GM18858 (cell line): ENCODE results near the gene PCNX1.
"Not testable (repeated sequence)": the region's sequence is repeated elsewhere in the genome, so short reads cannot be mapped to it uniquely, and the experiment has no call there.

Experiments
- ATAC-seq: cut with Tn5 transposase; IDR thresholded peaks from one replicate; pipeline ENCODE4 v1.9.1; 2021; ENCODE audit not compliant: unreplicated experiment

Gene PCNX1

DNA sequence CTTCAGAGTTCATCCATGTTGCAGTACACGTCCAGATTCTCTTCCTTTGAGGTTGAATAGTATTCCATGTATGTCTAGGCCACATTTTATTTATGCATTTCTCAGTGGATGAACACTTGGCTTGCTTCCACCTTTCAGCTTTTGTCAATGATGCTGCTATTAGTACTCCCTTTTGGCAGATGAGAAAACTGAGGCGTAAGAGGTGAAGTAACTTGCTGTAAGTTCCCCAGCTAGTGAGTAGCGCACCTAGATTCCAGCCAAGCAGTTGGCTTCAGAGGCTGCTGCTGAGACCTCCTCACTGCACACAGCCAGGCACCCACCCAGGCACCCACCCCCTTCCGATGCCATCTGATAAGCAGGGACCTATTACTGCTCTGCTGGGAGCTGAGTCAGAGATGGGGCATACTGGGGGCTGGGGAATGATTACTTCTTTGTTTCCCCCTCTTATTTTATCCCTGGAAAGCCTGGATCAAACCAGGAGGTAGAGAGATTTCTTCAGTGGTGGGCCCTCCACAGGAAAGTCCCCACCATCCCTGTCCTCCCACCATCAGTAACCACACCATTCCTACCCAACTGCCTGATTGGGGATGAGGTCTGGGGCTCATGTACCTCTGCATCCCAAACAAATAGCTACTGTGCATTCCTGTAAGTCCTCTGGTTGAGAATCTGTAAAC lies 234.6 kb downstream of the PCNX1 start:
- no peak for ATAC-seq

DNA sequence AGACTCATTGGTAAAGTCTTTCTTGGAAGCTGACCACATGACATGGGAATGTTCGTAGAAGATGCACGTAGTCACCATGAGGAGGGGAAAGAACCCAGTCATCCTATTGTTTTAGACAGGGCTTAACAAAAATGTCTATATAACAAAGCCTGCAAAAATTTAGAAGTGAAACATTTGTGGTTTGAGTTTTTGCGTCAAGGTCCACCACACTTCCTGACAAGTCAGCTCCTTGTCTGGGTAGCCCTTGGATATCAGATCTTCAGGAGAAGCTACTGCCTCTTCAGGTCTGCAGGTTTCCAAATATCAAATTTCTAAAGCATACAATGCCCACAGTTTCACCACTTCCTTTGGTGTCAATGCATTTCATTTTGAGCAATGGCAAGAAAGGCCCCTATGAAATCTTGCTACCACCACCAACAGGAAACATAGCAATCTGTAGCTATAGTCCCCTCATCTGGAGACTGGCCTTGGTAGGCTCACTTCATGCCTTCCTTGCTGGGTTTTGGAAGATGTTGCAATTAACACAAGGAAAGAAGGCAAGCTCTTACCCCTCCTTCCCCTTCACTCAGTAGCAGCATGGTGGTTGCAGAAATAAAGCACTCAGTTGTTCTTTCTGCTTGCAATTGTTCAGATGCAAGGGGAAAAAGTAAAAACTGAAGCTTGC lies 235.2 kb downstream of the PCNX1 start:
- ATAC-seq = no peak

DNA sequence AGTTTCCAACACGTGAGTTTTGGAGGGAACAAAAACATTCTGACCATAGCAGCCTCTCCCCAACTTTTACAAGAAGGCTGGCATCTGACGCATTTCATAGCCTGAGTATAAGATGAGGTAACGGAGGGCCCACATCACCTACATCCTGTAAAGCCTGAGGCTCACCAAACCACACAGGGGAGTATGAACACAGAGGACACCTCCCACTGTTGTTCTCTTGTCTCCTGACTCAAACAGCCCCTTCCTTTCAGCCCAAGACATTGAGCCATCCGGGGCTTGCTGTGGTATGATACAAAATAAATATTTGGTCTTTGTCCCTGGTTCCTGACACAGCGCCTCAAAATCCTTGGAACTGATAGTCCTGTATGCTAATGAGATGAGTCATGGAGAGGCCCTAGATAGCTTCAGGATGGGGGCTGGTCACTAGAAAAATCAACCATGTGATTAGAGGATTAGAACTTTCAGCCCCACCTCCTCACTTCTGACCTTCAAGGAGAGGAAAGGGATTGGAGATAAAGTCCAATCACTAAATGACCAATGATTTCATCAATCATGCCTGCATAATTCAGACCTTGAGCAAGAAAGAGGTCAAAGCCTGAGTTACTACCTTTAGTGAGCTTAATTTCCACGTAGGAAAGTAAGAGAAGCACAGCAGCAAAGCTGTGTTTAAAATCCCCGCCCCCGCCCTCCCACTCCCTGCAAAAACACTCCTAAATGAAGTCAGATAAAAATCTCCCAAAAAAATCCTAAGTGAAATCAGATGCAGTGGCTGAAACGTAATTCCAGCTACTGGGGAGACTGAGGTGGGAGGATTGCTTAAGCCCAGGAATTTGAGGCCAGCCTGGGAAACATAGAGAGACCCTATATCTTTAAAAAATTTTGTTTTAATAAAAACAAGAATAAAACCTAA lies 236.4 kb downstream of the PCNX1 start:
- ATAC-seq = no peak

DNA sequence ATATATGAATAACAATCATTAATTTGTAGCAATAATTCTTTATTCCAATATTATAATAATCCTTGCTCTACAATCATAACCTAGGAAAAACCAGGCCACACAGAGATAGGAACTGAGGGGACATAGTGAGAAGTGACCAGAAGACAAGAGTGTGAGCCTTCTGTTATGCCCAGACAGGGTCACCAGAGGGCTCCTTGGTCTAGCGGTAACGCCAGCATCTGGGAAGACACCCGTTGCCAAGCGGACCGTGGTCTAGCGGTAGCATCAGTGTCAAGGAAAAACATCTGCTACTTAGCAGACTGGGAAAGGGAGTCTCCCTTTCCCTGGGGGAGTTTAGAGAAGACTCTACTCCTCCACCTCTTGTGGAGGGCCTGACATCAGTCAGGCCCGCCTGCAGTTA lies 240.1 kb downstream of the PCNX1 start:
- ATAC-seq = not testable (repeated sequence)

DNA sequence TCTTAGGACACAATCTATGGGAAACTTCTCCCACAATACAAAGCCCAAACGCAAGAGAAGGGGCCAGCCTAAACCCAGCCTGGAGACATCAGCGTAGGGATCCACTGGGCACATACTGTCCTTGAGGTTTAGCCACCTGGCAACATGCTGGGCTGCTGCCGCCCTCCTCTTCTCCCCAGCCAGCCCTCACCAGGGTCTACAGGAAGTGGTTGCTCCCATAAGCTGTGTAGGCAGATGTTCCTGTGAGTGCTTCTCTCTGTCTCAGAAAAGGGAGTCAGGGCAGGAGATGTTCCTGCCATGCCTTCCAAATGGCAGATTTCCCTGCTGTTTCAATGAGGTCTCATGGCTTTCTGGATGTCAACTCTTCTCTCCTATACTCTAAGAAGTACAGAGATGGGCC lies 241.4 kb downstream of the PCNX1 start:
- ATAC-seq = no peak

DNA sequence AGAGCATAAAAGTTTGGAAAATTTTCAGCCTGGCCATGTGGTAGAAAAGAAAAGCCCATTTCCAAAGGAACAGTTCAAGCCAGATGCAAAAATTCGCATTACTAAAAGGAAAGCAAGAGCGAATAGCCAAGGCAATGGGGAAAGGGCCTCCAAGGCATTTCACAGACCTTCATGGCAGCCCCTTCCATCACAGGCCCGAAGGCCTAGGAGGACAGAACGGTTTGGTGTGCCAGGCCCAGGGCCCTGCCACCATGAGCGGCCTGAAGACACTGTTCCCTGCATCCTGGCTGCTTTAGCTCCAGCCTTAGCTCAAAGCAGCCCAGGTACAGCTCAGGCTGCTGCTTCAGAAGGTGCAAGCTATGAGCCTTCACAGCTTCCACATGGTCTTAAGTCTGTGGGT lies 243.5 kb downstream of the PCNX1 start:
- ATAC-seq = no peak

DNA sequence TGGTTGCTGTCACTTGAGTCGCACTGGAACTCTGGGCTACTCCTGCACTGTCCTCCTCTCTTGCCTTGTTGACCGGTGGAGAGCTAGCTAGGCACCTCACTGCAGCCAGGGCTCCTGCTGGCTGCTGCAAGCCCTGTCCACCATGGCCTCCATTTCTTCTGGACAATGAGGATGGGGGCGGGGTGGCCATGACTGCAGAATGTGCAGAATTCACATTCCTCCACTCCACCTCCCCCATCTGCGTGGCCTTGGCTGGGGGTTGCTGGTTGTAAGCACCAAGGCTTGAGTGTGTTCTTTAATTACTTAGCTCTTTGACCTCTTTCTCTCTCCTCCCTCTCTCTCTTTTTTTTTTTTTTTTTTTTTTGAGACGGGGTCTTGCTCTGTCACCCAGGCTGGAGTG lies 248.5 kb downstream of the PCNX1 start:
- ATAC-seq = no peak

DNA sequence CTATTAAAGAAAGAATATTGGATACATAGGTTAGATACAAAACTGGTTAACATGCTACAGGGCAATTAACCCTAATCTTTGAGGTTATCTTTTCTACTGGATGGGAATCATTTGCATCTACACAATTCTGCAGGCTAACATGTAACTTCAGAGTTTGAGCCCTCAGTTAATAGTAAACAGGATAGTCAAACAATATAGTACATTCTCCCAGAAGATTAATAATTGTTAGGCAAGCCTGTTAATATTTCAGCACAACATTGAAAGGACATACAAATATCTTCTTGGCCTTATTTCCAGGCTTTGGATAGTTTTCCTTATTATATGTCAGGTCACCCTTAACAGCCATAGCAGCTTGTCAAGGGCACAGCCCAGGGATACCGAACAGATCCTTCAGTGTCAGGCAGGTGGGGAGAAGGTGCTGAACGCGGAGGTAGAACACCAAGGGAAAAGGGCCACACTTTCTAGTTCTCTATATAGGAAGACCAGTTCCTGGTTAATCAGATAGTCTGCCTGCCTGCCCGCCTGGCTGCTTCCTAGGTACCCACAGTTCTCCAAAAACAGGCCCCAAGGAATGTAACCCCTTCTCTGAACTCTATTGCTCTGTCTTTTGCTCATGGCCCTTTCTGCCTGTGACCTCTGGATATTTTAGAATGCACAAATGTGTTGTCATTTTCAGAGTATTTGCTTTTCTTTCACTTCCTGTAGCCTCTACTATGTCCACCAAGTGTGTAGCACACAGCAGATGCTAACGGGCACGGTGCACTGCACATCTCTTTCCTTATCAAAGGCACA lies 256.0 kb downstream of the PCNX1 start:
- ATAC-seq = no peak

DNA sequence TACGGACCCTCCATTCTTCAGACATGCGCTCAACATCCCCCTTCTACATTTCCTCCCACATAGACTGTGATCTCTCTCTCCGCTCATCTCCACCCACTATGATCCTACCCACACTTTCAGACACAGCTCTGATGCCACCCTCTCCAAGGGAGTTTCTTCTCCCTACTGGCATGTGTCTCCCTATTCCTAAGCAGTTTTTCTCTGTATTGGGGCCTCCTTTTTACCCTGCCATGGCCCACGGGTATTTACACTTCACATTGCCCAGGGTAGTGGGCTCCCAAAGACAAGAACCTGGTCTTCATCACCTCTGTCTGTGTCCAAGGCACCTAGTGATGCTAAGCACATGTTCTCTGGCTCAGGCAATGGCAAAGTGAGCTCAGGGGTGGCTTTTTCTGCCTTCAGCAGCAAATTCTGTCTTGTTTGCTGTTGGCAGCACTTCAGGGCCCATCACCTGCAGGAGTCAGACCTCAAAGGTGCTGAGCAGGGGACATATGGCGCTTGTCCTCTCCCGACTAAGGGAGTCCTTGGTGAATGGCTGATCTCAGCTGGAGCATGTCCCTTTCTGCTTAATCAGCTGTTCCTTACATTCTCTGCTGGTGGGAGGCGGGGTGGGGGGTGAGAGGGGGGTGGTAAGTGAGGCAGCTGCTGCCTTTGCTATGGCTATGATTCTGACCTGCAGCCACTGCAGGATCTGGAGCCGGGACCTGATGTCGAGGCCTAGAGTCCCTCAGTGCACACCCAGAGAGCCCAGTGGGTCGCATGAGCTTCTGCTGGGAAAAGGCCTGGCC lies 256.8 kb downstream of the PCNX1 start:
- no peak for ATAC-seq
